Uterus (tissue), 2 donors: Measurements from ENCODE around the gene ZNF341.

Source experiments
- CTCF ChIP-seq, 4 experiments: fragments of 200-600 bp in 2 of 4; fragments of 450-650 bp in 2 of 4; sonication (generic) in 2 of 4; IDR thresholded peaks; one replicate each; pipeline ENCODE4 v1.5.1; 2016 to 2019; ENCODE audit warnings: antibody characterized with exemption in 4 of 4, mild to moderate bottlenecking in 2 of 4, moderate library complexity in 1 of 4
- POLR2A ChIP-seq, 2 donors: fragments of 450-650 bp; IDR thresholded peaks; one replicate each; pipeline ENCODE4 v1.6.1; 2016; ENCODE audit warnings: antibody characterized with exemption in 2 of 2, mild to moderate bottlenecking in 1 of 2, moderate library complexity in 1 of 2

GRCh38 chr20:33788351-33789049, 56.7 kb downstream of the ZNF341 start:
- TF ChIP-seq POLR2A (IDR thresholded peaks at IDR 0.05) (no peak), CTCF (IDR thresholded peaks at IDR 0.05) (no peak)
